ENCODE data around the gene PSD.

PSD gene

DNA sequence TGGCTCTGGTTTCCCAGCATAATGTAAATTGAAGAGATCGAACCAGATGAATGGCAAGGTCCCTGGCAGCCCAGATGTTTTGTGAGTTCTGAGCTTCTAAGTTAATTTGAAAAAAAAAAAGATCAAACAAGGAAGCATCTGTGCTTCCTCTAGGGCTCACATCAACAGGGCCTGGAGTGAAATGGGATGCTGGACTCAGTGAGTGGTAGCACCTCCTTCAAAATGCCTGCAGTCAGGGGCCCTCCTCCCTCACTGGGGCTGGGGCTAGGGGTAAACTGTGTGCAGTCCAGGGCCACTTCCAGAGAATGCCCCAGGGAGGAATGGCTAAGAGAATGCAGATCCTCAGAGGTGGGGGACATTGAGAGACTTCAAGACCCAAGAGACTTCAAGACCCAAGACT is 19.8 kb upstream of the PSD start:
- no peaks in the 10 kb centered on the region for H3K79me2 ChIP-seq (ENCODE audit: control insufficient read depth, low read length)
- H3K27ac ChIP-seq (ENCODE audit: low read depth, low read length), result no peak overlapping the region
- H3F3A ChIP-seq (ENCODE audit: control insufficient read depth, insufficient read depth), result no peaks in the 10 kb centered on the region
- H3K4me2 ChIP-seq (ENCODE audit: low read length), result no peak overlapping the region
- no peaks in the 10 kb centered on the region for H3K9me3 ChIP-seq (ENCODE audit: control insufficient read depth, insufficient read depth, low read length)
- peaks cover 20% of the 10 kb centered on the region for H3K27me3 ChIP-seq (ENCODE audit: control insufficient read depth, low read length)
- TF ChIP-seq, protein P1, sequence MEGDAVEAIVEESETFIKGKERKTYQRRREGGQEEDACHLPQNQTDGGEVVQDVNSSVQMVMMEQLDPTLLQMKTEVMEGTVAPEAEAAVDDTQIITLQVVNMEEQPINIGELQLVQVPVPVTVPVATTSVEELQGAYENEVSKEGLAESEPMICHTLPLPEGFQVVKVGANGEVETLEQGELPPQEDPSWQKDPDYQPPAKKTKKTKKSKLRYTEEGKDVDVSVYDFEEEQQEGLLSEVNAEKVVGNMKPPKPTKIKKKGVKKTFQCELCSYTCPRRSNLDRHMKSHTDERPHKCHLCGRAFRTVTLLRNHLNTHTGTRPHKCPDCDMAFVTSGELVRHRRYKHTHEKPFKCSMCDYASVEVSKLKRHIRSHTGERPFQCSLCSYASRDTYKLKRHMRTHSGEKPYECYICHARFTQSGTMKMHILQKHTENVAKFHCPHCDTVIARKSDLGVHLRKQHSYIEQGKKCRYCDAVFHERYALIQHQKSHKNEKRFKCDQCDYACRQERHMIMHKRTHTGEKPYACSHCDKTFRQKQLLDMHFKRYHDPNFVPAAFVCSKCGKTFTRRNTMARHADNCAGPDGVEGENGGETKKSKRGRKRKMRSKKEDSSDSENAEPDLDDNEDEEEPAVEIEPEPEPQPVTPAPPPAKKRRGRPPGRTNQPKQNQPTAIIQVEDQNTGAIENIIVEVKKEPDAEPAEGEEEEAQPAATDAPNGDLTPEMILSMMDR (IDR thresholded peaks at IDR 0.05; ENCODE audit: low read depth, low read length, poor library complexity, severe bottlenecking), result no peak
- TF ChIP-seq EZH2phosphoT487 (IDR thresholded peaks at IDR 0.05; ENCODE audit: borderline replicate concordance, low read length), result no peak
- no peak overlapping the region for H3K4me3 ChIP-seq (ENCODE audit: low read length)
- H3K4me1 ChIP-seq (ENCODE audit: control insufficient read depth, low read length), result peaks cover 10% of the 10 kb centered on the region
- no peaks in the 10 kb centered on the region for H4K20me1 ChIP-seq (ENCODE audit: control insufficient read depth, insufficient read depth, low read depth, low read length)
- no peaks in the 10 kb centered on the region for H3K36me3 ChIP-seq (ENCODE audit: control insufficient read depth, low read length)
- no peaks in the 10 kb centered on the region for H3K9me2 ChIP-seq (replicated peaks; ENCODE audit: control insufficient read depth, low read length)

DNA sequence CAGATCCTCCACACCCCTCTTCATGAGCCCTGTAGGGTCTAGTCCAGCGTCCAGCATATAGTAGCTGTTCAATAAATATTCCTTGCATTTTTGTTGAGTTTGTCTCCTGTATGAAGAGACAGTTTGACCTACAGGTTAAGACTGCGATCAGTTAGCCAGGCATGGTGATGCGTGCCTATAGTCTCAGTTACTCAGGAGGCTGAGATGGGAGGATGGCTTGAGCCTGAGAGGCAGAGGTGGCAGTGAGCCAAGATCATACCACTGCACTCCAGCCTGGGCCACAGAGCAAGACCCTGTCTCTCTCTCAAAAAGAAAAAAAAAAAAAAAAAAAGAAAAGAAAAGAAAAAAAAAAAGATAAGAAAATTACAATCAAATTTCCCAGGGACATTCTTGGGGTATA is 18.9 kb upstream of the PSD start:
- H3K4me2 ChIP-seq (ENCODE audit: low read length), result no peak overlapping the region
- H3K4me1 ChIP-seq (ENCODE audit: control insufficient read depth, low read length), result peaks cover 15% of the 10 kb centered on the region
- no peaks in the 10 kb centered on the region for H4K20me1 ChIP-seq (ENCODE audit: control insufficient read depth, insufficient read depth, low read depth, low read length)
- H3K27ac ChIP-seq (ENCODE audit: low read depth, low read length), result no peak overlapping the region
- H3K79me2 ChIP-seq (ENCODE audit: control insufficient read depth, low read length), result no peaks in the 10 kb centered on the region
- H3K36me3 ChIP-seq (ENCODE audit: control insufficient read depth, low read length), result no peaks in the 10 kb centered on the region
- no peak overlapping the region for H3K4me3 ChIP-seq (ENCODE audit: low read length)
- no peaks in the 10 kb centered on the region for H3K9me2 ChIP-seq (replicated peaks; ENCODE audit: control insufficient read depth, low read length)
- TF ChIP-seq EZH2phosphoT487 (IDR thresholded peaks at IDR 0.05; ENCODE audit: borderline replicate concordance, low read length), result no peak
- TF ChIP-seq, protein P1 (IDR thresholded peaks at IDR 0.05; ENCODE audit: low read depth, low read length, poor library complexity, severe bottlenecking), result no peak
- H3K9me3 ChIP-seq (ENCODE audit: control insufficient read depth, insufficient read depth, low read length), result no peaks in the 10 kb centered on the region
- H3K27me3 ChIP-seq (ENCODE audit: control insufficient read depth, low read length), result peaks cover 19% of the 10 kb centered on the region
- no peaks in the 10 kb centered on the region for H3F3A ChIP-seq (ENCODE audit: control insufficient read depth, insufficient read depth)

DNA sequence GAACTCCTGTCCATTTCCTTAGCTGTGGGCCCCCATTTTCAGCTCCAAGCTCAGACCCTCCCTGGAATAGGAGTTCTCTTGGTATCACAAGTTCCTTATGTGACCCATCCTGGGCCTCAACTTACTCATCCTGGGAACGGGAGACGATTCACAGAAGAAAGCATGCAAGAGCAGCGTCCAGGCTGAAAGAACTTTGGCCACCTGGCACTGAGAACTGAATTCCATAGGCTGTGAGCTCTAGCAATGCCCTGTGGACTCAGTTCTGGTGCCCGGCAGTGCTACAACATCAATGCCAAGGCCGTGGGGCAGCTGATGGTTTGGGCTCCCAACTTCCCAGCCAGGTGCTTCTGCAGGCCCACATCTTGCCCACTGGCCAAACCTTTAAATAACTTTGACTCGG is 17.7 kb upstream of the PSD start:
- Histone ChIP-seq H3K9me2 (replicated peaks; ENCODE audit: control insufficient read depth, low read length) (no peaks in the 10 kb centered on the region), H3K9me3 (ENCODE audit: control insufficient read depth, insufficient read depth, low read length) (no peaks in the 10 kb centered on the region), H3K36me3 (ENCODE audit: control insufficient read depth, low read length) (peaks cover 5% of the 10 kb centered on the region), H4K20me1 (ENCODE audit: control insufficient read depth, insufficient read depth, low read depth, low read length) (no peaks in the 10 kb centered on the region), H3K27ac (ENCODE audit: low read depth, low read length) (no peak overlapping the region), H3K27me3 (ENCODE audit: control insufficient read depth, low read length) (peaks cover 15% of the 10 kb centered on the region), H3K4me1 (ENCODE audit: control insufficient read depth, low read length) (peaks cover 19% of the 10 kb centered on the region), H3K4me2 (ENCODE audit: low read length) (no peak overlapping the region), H3K79me2 (ENCODE audit: control insufficient read depth, low read length) (peaks cover 10% of the 10 kb centered on the region), H3F3A (ENCODE audit: control insufficient read depth, insufficient read depth) (no peaks in the 10 kb centered on the region), H3K4me3 (ENCODE audit: low read length) (no peak overlapping the region)
- TF ChIP-seq, protein P1 (IDR thresholded peaks at IDR 0.05; ENCODE audit: low read depth, low read length, poor library complexity, severe bottlenecking), result no peak
- TF ChIP-seq EZH2phosphoT487 (IDR thresholded peaks at IDR 0.05; ENCODE audit: borderline replicate concordance, low read length), result no peak

Data from DOHH2 (cell line).